NCI-H187 treated with DMSO at 0.1 percent for 48 hours (cell line): ENCODE results near the gene TMEM126A.
"Not testable (repeated sequence)": the region's sequence is repeated elsewhere in the genome, so short reads cannot be mapped to it uniquely, and the experiment has no call there.

Experiments used
- DNase-seq: peaks from one replicate; lab custom pipeline; 2025; lab: John Stamatoyannopoulos, UW

Gene TMEM126A

DNA sequence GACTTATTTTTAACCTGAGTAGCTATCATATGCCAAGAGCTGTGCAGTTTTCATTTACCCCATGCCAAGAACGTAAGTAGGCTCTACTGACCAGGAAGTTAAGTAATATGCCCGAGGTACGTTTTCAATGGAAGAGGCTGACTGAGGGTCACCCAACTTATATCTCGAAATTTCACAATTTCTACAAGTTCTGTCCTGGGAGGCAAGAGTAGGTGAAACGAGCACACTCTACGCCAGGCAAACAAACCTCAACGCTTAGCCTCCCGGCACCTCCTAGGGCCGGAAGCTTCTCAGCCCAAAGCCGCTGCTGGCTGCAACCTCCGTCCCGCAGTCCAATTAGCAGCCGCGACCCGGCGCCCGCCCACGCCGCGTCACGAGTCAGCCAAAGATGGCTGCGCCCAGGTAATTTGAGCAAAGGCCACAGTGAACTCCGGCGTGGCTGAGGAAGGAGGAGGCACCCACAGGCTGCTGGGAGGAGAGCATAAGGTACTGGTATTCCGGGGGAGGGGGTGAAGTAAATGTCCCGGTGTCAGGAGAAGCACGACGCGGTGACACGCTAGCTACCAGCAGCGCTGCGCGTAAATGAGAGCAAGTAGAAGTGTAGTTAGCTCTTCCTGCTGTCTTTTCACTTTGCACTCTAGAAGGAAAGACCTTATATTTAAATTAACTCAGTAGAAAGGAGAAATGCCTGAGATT is at the start of gene TMEM126A:
TMEM126A (plus strand) TSS at position 364 of the 696 bp plus-strand sequence. CDS start 2,289 bp downstream, outside the sequence.
- peak; percentile 73 for DNase-seq

DNA sequence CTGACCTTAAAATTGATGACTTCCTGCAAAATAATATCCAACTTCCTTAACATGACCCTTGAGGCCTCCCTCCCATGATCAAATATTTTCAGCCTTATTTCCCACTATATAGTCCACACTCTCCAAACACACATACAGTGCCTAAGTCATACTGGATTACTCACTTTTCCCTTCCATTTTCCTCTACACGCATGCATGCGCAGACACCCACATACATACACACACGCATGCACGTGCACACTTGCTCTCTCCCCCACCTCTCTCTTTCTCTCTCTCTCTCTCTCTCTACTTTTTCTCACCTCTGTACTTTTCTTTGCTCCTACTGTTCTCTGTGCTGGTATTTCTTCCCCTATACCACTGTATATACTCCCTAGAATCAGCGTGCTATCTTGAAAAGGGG is 48.7 kb upstream of the TMEM126A start:
- DNase-seq = no peak

DNA sequence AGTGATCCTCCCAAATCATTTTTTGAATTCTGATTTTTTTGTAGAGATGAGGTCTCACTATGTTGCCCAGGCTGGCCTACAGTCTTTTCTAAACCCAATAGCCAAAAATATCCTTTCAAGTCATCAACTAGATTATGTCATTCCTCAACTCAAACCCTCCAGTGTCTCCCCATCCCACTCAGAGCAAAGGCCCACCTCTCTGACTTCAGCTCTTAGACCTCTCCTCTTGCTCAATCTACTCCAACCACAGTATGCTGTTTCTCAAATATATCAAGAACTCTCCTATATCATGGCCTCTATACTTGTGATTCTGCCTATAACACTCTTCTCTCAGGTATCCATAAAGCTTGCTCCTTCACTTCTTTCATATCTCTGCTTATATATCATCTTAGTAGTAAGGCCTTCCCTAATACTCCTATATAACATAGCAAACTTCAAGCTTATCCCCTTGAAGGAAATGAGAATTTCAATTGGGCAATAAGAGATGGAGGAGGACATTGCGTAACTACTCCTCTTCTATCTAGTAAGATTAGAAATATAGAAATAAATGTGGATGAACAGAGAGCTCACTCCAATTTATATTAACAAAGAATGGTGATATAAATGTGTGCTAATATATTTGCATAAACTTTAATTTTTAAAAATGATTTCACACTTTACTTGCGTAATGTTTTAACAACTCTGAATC is 45.1 kb upstream of the TMEM126A start:
- no peak for DNase-seq

- no peak for DNase-seq
Observed at GRCh38 chr11:85603220-85603619, 44.5 kb upstream of the TMEM126A start.

DNA sequence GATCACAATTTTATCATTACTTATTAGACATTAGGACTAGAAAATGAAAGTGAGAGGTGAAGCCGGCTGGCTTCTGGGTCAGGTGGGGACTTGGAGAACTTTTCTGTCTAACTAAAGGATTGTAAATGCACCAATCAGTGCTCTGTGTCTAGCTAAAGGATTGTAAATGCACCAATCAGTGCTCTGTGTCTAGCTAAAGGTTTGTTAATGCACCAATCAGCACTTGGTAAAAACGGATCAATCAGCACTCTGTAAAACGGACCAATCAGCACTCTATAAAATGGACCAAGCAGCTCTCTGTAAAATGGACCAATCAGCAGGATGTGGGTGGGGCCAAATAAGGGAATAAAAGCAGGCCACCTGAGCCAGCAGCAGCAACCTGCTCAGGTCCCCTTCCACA is 41.5 kb upstream of the TMEM126A start:
- DNase-seq = not testable (repeated sequence)

DNA sequence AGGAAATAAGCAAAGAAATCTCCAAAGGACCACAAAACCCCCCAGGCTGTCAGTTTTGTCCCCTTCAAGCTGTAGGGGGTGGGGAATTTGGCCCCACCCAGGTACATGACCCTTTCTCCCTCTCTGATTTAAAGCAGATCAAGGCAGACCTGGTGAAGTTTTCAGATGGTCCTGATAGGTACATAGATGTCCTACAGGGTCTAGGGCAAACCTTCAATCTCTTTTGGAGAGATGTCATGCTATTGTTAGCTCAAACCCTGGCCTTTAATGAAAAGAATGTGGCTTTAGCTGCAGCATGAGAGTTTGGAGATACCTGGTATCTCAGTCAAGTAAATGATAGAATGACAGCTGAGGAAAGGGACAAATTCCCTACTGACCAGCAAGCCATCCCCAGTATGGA is 39.1 kb upstream of the TMEM126A start:
- DNase-seq = not testable (repeated sequence)

DNA sequence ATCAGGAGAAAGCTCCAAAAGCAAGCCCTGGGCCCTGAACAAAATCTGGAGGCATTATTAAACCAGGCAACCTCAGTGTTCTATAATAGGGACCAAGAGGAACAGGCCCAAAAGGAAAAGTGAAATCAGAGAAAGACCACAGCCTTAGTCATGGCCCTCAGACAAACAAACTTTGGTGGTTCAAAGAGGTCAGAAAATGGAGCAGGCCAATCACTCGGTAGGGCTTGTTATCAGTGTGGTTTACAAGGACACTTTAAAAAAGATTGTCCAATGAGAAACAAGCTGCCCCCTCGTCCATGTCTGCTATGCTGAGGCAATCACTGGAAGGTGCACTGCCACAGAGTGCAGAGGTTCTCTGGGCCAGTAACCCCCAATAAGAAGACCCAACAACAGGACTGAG is 38.5 kb upstream of the TMEM126A start:
- not testable (repeated sequence) for DNase-seq

- DNase-seq = not testable (repeated sequence)
Observed at GRCh38 chr11:85611643-85612042, 36.1 kb upstream of the TMEM126A start.

GRCh38 chr11:85619499-85619898 is 28.3 kb upstream of the TMEM126A start:
- DNase-seq = no peak

DNA sequence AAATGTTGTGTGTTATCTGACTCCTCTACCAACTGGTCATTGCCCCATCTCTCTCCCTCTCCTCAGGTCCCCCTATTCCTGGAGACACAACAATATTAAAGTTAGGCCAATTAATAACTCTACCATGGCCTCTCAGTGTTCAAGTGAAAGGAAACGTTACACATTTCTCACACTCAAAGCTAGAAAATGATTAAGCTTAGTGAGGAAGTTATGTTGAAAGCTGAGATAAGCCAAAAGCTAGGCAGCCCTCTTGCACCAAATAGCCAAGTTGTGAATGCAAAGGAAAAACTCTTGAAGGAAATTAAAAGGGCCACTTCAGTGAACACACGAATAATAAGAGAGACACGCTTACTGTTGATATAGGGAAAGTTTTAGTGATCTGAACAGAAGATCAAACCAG is 27.5 kb upstream of the TMEM126A start:
- DNase-seq = no peak

- DNase-seq = no peak
Observed at GRCh38 chr11:85626496-85626895, 21.3 kb upstream of the TMEM126A start.

- no peak for DNase-seq
Observed at GRCh38 chr11:85627332-85627997, 20.3 kb upstream of the TMEM126A start, which contains the start of gene DLG2. Gene DLG2 (minus strand): TSS chr11:85627344.

- peak; percentile 90 for DNase-seq
Observed at GRCh38 chr11:85627998-85628770, 19.6 kb upstream of the TMEM126A start, which contains the start of gene TMEM126B. Gene TMEM126B (plus strand): TSS chr11:85628593. CDS start chr11:85628608, 15 bp downstream.

DNA sequence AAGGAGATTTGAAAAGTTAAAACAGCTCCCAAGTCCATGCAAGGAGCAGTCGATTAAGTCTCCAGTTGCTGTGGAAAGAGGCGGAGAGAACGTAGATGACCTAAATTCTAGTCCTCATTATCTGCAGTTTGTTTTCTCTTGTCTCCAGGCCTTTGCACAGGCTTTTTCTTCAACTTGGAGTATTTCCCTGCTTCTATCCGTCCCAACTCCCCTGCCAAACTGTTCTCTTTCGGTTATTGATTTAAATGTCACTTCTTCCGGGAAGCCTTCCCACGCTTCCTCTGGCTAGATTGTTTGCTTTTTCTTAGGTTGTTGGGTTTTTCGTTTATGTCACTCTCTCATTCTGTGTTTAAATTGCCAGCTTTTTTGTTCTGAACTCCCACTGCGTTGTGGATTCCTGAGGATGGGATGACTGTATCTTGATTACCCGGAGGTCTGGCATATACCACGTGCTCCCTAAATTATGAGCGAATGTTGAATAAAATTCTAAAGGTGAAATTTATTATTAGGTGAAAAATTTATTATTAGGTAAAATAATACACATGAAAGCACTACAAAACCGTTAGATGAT is 18.9 kb upstream of the TMEM126A start:
- no peak for DNase-seq

DNA sequence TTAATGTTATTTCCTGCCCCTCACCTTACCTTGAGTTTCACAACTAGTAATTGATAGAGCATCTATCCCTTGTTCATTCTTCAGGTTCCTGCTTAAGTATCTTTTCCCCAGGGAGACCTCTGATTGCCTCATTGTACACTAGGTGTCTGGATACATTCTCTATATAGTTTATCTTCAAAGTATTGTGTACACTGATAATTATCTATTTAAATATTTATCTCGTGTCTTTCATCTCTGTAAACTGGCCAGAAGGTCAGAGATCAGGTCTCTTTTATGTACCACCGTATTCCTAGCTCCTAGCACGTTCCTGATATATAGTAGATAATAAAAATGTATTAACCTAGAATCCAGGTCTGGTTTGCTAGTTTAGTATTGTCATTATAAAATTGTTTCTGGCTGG is 13.0 kb upstream of the TMEM126A start:
- DNase-seq = no peak

DNA sequence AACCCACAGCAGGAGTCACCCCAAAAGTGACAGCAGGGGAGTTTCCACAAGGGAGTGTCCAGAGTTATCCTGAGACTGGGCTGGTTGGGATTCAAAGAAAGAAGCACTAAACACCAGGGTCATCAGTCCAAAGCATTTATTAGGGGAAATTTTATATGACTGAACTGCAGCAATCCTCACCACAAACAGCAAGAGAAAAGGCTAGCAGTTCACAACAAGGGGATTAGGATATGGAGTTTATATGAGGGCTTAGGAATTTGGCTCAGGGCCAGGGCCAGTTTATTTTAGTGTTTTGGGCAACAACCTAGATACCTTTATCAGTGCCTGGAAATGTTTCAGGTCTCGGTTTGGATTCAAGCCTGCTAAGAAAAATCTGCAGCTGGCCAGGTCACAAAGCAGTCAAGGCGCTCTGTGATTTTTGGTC is 4.6 kb upstream of the TMEM126A start:
- DNase-seq = no peak

- no peak for DNase-seq
Observed at GRCh38 chr11:85647078-85647477, 689 bp upstream of the TMEM126A start.

DNA sequence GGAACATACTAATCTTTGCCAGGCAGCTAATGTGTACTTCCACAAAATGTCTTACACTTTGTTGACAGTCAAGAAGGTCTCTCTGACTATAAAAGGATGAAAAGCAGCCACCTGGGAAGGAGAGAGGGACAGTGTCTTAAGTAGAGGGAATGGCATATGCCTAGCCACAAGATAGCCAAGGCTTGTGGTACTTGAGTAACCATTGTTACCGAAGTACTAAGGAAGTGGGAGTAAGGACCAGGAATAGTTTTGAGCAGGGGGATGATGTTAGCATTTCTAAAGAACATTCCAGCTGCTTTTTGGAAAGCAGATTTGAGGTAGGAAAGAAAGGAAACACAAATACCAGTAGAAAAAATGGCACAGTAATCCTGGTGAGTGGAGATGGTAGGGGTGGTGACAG is 3.4 kb downstream of the TMEM126A start:
- DNase-seq = no peak

DNA sequence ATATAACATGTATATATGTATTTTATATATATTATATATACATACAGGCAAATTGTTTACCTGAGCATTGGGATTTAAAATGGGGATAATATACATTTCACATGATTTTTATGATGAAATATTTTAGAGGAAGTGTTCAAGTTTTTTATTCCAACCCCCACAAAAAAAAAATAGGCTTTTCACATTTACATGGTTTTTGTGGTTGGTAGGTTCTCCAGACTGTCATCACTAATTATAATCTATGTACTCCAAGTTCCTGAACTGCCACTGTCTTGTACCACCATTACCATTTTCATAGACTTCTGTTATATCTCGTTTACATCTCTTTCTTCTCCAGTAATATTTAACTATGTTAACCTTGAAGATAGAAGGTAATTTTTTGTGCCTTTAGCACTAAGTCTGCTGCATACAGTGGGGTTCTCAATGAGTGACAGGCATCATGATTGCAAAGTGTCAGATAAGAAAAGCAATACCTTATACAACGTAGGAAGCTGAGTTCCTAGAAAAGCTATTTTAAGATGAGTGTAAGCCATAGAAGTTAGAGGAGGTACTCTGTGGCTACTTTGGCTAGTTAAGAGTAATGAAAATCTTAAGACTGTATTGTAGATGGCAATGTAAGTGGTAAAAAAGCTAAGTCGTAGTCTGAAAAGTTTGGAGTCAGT is 5.2 kb downstream of the TMEM126A start:
- DNase-seq = no peak

GRCh38 chr11:85654343-85654742 is 6.6 kb downstream of the TMEM126A start:
- DNase-seq = not testable (repeated sequence)

DNA sequence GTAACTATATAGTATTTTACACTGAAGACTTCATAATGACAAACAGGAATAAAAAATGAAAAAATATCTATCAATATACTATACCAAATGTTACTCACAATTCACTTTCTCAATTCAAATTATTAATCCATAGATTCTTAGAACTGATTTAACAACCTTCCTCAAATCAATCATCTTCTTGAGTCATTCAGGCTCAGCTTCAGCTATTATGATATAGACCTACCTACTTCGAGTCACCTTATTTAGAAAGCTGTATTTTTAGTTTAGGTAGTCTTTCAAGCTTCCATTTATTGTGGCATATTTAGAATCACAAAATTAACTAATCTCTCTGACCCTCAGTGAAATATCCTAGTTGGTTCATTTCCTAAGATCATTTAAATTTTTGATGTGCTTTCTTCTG is 9.0 kb downstream of the TMEM126A start:
- no peak for DNase-seq
